ENCODE measurements around the gene CDC45.
"Not testable (repeated sequence)": the region's sequence is repeated elsewhere in the genome, so short reads cannot be mapped to it uniquely, and the experiment has no call there.

CDC45 gene

GRCh38 chr22:19527861-19528417 is 48.2 kb downstream of the CDC45 start:
- no peak overlapping the region for H3K4me3 ChIP-seq (replicated peaks; ENCODE audit: low read depth, low read length)
- TF ChIP-seq CTCF (IDR thresholded peaks at IDR 0.05; ENCODE audit: low read length, missing control alignments) = no peak
- no peak for DNase-seq (ENCODE audit: low read depth)

- DNase-seq (ENCODE audit: low read depth) = no peak
- TF ChIP-seq CTCF (IDR thresholded peaks at IDR 0.05; ENCODE audit: low read length, missing control alignments) = no peak
- no peak overlapping the region for H3K4me3 ChIP-seq (replicated peaks; ENCODE audit: low read depth, low read length)
These were observed 50.1 kb downstream of the CDC45 start for GRCh38 chr22:19529811-19530210.

- DNase-seq (ENCODE audit: low read depth) = no peak
- no peak for TF ChIP-seq CTCF (IDR thresholded peaks at IDR 0.05; ENCODE audit: low read length, missing control alignments)
- H3K4me3 ChIP-seq (replicated peaks; ENCODE audit: low read depth, low read length) = no peak overlapping the region
These were observed 51.0 kb downstream of the CDC45 start for GRCh38 chr22:19530751-19531150.

GRCh38 chr22:19531327-19531726 is 51.6 kb downstream of the CDC45 start:
- not testable (repeated sequence) for DNase-seq (ENCODE audit: low read depth); H3K4me3 ChIP-seq (replicated peaks; ENCODE audit: low read depth, low read length)

GRCh38 chr22:19533049-19533626 is 53.4 kb downstream of the CDC45 start:
- no peak for DNase-seq (ENCODE audit: low read depth)
- TF ChIP-seq CTCF (IDR thresholded peaks at IDR 0.05; ENCODE audit: low read length, missing control alignments) = no peak

GRCh38 chr22:19533857-19534256 is 54.1 kb downstream of the CDC45 start:
- no peak for TF ChIP-seq CTCF (IDR thresholded peaks at IDR 0.05; ENCODE audit: low read length, missing control alignments)
- H3K4me3 ChIP-seq (replicated peaks; ENCODE audit: low read depth, low read length) = no peak overlapping the region
- no peak for DNase-seq (ENCODE audit: low read depth)

More at GRCh38 chr22:19533049-19533626, 53.4 kb downstream of the CDC45 start:
- no peak overlapping the region for H3K4me3 ChIP-seq (replicated peaks; ENCODE audit: low read depth, low read length)

- TF ChIP-seq CTCF (IDR thresholded peaks at IDR 0.05; ENCODE audit: low read length, missing control alignments) = no peak
- H3K4me3 ChIP-seq (replicated peaks; ENCODE audit: low read depth, low read length) = no peak overlapping the region
- DNase-seq (ENCODE audit: low read depth) = no peak
These were observed 55.3 kb downstream of the CDC45 start for GRCh38 chr22:19535001-19535400.

Measured in fibroblast of pulmonary artery (primary cell).